Measurements from ENCODE around the gene SLC44A5.
"Not testable (repeated sequence)": the region's sequence is repeated elsewhere in the genome, so short reads cannot be mapped to it uniquely, and the experiment has no call there.

The SLC44A5 gene
- 0 reads per million in 2 experiments for total RNA-seq

DNA sequence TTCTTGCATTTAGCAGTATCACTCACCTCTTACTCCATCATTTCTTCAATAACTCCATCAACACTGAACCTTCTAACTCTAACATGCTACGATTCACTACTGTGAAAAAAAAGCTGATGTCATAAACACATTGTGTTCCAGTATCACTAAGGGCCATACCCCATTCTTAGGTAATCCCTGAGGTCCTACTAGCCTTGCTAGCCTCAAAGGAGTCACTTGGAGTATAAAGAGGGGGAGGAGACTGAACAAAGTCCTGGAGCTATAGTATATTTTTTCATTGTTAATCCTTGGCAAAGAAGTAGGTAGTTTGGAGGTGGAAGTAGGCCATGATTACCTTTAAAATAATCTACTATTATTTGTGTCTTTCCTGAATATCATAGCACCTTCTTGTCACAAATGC, at the start of gene SLC44A5:
TSS of gene SLC44A5 (minus strand) at position 101 of the 400 bp plus-strand sequence. CDS start 69,667 bp downstream, outside the sequence.
- DNase-seq (ENCODE audit: low read depth), result no peak

DNA sequence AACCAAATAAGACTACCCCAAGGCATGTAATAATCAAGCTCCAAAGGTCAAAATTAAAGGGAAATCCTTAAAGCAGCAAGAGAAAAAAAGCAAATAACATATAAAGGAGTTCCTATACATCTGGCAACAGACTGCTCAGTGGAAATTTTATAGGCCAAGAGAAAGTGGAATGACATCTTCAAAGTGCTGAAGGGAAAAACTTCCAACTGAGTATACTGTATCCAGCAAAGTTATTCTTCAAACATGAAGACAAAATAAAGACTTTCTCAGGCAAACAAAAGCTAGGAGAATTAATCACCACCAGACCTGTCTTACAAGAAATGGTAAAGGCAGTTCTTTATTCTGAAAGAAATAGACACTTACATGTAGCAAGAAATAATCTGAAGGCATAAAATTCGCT, 45.0 kb upstream of the SLC44A5 start:
- no peak for DNase-seq (ENCODE audit: low read depth)

GRCh38 chr1:75647183-75647582, 36.3 kb upstream of the SLC44A5 start:
- not testable (repeated sequence) for DNase-seq (ENCODE audit: low read depth)

DNA sequence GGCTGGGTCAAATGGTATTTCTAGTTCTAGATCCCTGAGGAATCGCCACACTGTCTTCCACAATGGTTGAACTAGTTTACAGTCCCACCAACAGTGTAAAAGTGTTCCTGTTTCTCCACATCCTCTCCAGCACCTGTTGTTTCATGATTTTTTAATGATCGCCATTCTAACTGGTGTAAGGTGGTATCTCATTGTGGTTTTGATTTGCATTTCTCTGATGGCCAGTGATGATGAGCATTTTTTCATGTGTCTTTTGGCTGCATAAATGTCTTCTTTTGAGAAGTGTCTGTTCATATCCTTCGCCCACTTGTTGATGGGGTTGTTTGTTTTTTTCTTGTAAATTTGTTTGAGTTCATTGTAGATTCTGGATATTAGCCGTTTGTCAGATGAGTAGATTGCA, 34.2 kb upstream of the SLC44A5 start:
- DNase-seq (ENCODE audit: low read depth), result not testable (repeated sequence)

GRCh38 chr1:75643460-75643859, 32.5 kb upstream of the SLC44A5 start:
- DNase-seq (ENCODE audit: low read depth), result no peak

- no peak for DNase-seq (ENCODE audit: low read depth)
Observed at GRCh38 chr1:75641325-75641724, 30.4 kb upstream of the SLC44A5 start.

DNA sequence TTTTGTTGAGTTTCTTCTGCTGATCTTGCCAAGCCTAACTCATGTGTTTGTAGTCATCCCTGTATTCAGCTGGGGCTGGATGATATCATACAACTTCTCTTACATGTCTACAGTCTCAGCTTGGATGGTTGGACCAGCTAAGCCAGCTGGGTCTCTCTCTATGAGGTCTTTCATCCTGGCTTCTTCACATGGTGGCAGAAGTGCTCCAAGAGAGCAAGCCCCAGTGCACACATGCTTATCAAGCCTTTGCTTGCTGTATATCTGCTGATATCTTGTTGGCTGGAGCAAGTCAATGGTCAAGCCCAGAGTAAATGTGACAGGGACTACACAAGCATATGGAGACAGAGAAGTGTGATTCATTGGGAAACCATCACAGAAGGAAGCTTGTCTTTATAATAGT, 29.2 kb upstream of the SLC44A5 start:
- no peak for DNase-seq (ENCODE audit: low read depth)

GRCh38 chr1:75632350-75632949, 21.5 kb upstream of the SLC44A5 start:
- no peak for DNase-seq (ENCODE audit: low read depth)

DNA sequence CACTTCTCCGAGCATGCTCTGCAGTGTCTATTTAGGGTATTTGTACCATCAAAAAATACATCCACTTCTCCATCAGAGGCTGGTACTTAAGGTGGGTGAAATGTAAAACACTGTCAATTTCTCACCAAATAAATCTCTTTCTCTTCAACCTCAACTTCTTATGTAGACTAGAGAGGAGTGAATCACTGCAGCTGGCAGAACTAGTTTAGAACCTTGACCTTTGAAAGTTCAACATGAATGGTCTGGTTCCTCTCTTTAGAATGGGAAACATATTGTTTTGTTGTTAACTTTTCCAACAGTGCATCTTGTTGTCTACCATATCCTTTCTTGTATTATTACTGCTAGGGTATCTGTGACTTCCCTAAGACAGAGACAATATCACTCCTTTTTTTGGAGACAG, 20.1 kb upstream of the SLC44A5 start:
- no peak for DNase-seq (ENCODE audit: low read depth)

DNA sequence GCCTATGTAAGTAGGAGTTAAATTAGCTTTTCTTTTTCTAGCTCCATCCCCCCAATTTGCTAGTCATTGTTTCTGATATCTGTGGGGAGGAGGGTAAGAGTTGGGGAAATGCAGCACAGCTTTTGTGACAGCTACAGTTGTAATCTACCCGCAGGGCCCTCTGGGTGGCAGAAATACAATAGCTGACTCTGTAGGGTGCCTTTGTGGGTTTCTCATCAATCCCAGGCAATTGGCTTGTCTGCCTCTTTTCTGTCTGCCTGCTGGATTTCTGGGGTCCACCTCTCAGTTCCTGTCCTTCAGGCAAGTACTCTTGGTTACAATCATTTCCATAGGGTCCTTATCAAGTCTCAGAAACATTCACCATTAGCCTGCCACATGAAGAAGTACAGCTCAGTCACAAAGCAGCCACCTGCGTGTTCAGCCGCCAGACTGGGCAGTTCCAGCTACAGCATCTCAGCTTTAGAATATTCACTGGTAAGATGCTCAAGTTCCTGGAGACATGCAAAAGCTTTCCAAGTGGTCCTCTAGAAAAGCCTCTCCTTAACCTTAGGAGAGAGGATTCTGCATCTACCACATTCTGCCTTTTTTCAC, 19.2 kb upstream of the SLC44A5 start:
- DNase-seq (ENCODE audit: low read depth), result no peak

DNA sequence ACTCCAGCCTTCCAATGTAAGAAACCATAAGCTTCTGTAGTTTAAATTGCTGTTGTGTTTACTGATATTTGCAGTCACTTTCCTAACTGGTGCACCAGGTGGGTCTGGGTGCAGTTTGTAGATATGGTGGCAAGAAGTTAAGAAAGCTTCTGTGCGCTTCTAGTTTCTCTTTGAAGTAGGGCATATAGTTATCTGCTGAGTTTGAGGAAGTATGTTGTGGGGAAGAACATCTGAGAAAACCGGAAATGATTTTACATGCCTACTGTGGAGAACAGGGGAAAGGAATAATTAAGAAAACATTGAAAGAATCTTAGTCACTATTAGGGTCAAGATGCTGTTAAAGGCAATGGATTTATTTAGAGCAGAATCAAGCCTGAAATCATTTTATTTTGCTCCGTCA, 14.9 kb upstream of the SLC44A5 start:
- DNase-seq (ENCODE audit: low read depth), result no peak

DNA sequence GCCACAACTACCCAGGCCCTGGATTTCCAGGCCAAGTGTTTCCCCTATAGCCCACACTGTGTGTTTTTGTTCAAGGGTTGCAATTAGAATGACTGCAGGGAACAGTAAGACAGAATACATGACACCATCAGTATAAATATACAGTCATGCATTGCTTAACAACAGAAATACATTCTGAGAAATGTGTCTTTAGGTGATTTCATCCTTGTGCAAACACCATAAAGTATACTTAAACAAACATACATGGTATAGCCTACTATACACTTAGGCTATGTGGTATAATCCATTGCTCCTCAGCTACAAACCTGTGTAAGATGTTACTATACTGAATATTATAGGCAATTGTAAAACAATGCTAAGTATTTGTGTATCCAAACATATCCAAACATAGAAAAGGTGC, 7.5 kb upstream of the SLC44A5 start:
- no peak for DNase-seq (ENCODE audit: low read depth)

DNA sequence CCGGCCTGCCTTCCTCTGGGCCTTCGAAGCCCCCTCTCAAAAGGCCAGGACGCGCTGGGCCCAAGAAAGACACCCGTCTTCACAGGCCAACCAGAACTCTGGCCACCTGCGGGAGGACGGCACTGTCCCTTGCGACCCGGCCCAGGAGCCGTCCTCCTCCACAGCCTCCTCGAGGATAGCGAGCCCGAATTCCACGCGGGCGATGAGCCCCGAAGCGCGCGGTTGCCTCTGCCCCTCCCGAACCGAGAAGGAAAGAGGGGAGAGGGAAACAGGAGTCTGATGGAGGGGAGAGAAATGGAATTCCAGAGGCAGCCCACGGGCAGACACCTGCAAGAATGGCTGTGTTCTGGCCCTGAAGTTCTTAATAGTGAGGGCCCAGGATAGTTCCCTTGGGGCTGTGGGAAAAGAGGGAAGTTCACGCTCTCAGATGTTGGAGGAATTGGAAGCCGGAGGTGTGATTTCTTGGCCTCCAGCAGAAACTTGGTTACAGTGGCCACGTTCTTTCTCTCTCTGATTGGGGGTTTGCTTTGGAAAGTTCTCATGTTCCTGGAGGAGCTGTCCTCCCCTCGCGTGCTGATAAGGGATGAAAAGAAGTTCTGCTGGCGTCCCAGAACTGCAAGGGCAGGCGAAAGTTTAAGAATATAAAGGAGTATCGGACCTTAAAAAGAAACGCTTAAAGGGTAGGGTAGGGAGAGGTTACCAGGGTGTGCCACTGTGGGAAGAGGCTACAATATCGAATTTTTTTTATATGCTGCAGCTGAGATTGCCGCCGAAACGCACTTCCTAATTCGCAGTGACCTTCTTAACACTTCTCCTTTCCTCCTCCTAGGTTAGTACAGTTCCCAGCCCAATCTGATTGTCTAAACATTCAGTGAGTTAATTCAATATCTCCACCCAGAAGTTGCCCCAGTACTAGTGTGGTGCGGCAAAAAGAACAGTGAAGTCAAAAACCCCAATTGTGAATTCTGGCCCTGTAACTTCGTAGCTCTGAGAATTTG, 5.8 kb upstream of the SLC44A5 start:
- DNase-seq (ENCODE audit: low read depth), result no peak

GRCh38 chr1:75615613-75616435, 4.9 kb upstream of the SLC44A5 start:
- DNase-seq (ENCODE audit: low read depth), result no peak

GRCh38 chr1:75614399-75614756, 3.5 kb upstream of the SLC44A5 start:
- DNase-seq (ENCODE audit: low read depth), result no peak

- no peak for DNase-seq (ENCODE audit: low read depth)
Observed at GRCh38 chr1:75613916-75614315, 3.0 kb upstream of the SLC44A5 start.

GRCh38 chr1:75612976-75613375, 2.1 kb upstream of the SLC44A5 start:
- DNase-seq (ENCODE audit: low read depth), result no peak

- no peak for DNase-seq (ENCODE audit: low read depth)
Observed at GRCh38 chr1:75602486-75602885, 8.4 kb downstream of the SLC44A5 start.

- DNase-seq (ENCODE audit: low read depth), result no peak
Observed at GRCh38 chr1:75600781-75601180, 10.1 kb downstream of the SLC44A5 start.

GRCh38 chr1:75594327-75594726, 16.6 kb downstream of the SLC44A5 start:
- no peak for DNase-seq (ENCODE audit: low read depth)

GRCh38 chr1:75593457-75593856, 17.5 kb downstream of the SLC44A5 start:
- DNase-seq (ENCODE audit: low read depth), result not testable (repeated sequence)

DNA sequence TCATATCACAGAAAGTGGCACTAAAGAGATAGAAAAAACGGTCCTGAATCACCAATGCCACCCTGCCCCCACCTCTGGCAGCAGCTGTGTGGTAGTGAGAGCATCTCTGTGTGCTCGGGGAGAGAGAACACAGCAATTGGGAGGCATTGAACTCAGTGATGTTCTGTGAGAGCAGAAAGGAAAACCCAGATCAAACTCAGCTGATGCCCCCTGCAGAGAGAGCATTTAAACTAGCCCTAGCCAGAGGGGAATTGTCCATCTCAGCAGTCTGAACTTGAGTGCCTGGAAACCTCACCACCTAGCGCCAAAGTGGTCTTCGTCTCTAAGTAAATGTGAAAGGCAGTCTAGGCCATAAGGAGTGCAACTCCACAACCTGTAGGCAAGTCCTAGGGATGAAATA, 21.3 kb downstream of the SLC44A5 start:
- no peak for DNase-seq (ENCODE audit: low read depth)
